Measurements from ENCODE around the gene WDR86. TPM values are rescaled to one million over a fixed set of nuclear protein-coding genes. Genes with fewer than 3 reads are reported as not detected.

The WDR86 gene
- polyA plus RNA-seq, 1 donor (not counting 4 experiments of a cell fraction or from before 2014, with no cell fraction given): not detected

DNA sequence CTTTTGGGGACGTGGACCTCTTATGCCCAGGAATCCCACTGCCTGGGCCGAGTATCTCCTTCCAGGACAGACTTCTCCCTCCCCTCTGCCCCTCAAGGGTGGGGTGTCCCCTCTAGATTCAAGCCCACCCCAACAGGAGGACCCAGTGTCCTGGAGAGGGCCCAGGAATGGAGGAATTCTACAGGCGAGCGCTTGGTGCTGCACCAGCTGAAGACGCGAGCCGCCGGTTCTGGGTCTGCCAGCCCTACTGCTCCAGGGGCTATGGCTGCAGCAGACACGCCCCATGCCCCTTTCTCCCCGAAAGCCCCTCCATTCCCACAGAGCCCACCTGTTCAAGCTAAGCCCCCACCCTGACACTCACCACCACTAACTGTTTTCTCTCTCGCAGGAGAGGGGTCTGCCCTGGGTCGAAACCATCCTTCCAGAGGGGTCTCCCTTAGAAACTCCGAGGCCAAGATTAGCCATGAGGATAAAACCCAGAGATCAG lies 21.5 kb upstream of the WDR86 start:
- dilution Hi-C loops (cut with MboI; ENCODE audit: extremely low pct_ligation_motif_present, low sequenced_read_pairs): no loop called here
- Histone ChIP-seq H3K9me1 (ENCODE audit: control insufficient read depth, extremely low read depth, insufficient read depth, low read length) (no peaks in the 10 kb centered on the region), H3K9me3 (ENCODE audit: control insufficient read depth, low read depth, low read length) (no peaks in the 10 kb centered on the region), H3K79me2 (ENCODE audit: control insufficient read depth, insufficient read depth, low read length) (no peaks in the 10 kb centered on the region), H3K36me3 (ENCODE audit: control insufficient read depth in 2 of 2, extremely low read depth in 1 of 2, insufficient read depth in 2 of 2, low read length in 2 of 2) (no peaks in the 10 kb centered on the region), H3K9ac (ENCODE audit: control insufficient read depth, extremely low read depth, insufficient read depth, low read length) (no peak overlapping the region), H4K20me1 (ENCODE audit: control insufficient read depth, extremely low read depth, insufficient read depth, low read length) (no peaks in the 10 kb centered on the region), H2AFZ (ENCODE audit: control insufficient read depth, low read length) (no peak overlapping the region), H3K4me3 (ENCODE audit: control insufficient read depth in 2 of 3, extremely low read depth in 1 of 3, insufficient read depth in 2 of 3, low read depth in 1 of 3, low read length in 3 of 3) (no peak overlapping the region), H3K27ac (ENCODE audit: control insufficient read depth, insufficient read depth, low read length) (no peak overlapping the region), H3K4me2 (ENCODE audit: control insufficient read depth, extremely low read depth, insufficient read depth, low read depth, low read length) (no peak overlapping the region), H3K4me1 (ENCODE audit: control insufficient read depth, extremely low read depth, insufficient read depth, low read length) (peaks cover 13% of the 10 kb centered on the region), H3K27me3 (ENCODE audit: control insufficient read depth, extremely low read depth, insufficient read depth, low read length) (peaks cover 5% of the 10 kb centered on the region)
- no peak for TF ChIP-seq EZH2 (IDR thresholded peaks at IDR 0.05; ENCODE audit: low read length)
- TF ChIP-seq, protein P1, sequence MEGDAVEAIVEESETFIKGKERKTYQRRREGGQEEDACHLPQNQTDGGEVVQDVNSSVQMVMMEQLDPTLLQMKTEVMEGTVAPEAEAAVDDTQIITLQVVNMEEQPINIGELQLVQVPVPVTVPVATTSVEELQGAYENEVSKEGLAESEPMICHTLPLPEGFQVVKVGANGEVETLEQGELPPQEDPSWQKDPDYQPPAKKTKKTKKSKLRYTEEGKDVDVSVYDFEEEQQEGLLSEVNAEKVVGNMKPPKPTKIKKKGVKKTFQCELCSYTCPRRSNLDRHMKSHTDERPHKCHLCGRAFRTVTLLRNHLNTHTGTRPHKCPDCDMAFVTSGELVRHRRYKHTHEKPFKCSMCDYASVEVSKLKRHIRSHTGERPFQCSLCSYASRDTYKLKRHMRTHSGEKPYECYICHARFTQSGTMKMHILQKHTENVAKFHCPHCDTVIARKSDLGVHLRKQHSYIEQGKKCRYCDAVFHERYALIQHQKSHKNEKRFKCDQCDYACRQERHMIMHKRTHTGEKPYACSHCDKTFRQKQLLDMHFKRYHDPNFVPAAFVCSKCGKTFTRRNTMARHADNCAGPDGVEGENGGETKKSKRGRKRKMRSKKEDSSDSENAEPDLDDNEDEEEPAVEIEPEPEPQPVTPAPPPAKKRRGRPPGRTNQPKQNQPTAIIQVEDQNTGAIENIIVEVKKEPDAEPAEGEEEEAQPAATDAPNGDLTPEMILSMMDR (optimal IDR thresholded peaks at IDR 0.05 in 1 of 3, IDR thresholded peaks at IDR 0.05 in 1 of 3, conservative IDR thresholded peaks at IDR 0.05 in 1 of 3; ENCODE audit: extremely low read depth in 1 of 3, insufficient read depth in 2 of 3, low read length in 3 of 3): no peak
- FAIRE-seq (no peak), DNase-seq (ENCODE audit: low read depth, low spot score) (no peak)

DNA sequence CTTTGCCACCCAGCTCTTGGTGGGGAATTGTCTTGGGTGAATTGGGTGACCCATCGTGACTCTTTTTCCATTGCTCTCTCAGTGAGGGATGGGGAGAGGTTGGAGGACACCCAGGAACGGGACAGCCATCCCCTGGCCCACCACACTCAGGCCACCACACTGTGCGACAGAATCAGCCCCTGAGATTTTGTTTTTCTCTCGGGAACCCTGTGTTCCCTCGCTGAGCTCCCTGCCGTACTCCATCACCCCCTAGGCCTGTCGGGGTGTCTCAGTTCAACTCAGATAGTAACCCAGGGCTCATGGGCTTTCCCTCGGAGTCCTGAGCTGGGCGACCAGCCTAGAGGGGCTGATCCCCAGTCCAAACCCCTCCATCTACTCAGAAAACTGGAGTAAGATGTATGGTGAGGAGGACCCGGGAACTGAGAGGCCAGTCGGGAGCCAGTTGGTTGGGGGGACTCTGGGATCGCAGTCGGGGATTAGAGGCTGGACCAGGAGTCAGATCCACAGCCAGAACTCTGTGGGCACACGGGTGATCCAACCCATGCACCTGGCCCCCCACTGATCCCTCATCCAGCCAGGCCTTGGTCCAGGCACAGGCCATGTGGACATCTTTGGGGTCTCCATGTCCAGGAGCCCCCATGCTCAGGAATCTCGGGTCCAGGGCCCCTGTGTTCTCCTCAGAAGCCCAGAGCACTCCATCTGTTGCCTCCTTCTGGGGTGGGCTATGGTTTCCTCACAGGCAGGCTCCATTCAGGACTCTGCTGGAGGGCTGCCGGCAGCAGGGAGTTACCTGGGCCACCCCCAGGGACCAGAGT lies 20.8 kb upstream of the WDR86 start:
- no peak overlapping the region for H3K4me3 ChIP-seq (ENCODE audit: control insufficient read depth in 2 of 3, extremely low read depth in 1 of 3, insufficient read depth in 2 of 3, low read depth in 1 of 3, low read length in 3 of 3)
- H2AFZ ChIP-seq (ENCODE audit: control insufficient read depth, low read length): no peak overlapping the region
- no peak overlapping the region for H3K9ac ChIP-seq (ENCODE audit: control insufficient read depth, extremely low read depth, insufficient read depth, low read length)
- H3K9me1 ChIP-seq (ENCODE audit: control insufficient read depth, extremely low read depth, insufficient read depth, low read length): no peaks in the 10 kb centered on the region
- peaks cover 5% of the 10 kb centered on the region for H3K27me3 ChIP-seq (ENCODE audit: control insufficient read depth, extremely low read depth, insufficient read depth, low read length)
- dilution Hi-C loops (cut with MboI; ENCODE audit: extremely low pct_ligation_motif_present, low sequenced_read_pairs): no loop called here
- H3K9me3 ChIP-seq (ENCODE audit: control insufficient read depth, low read depth, low read length): no peaks in the 10 kb centered on the region
- TF ChIP-seq EZH2 (IDR thresholded peaks at IDR 0.05; ENCODE audit: low read length): no peak
- TF ChIP-seq, protein P1 (optimal IDR thresholded peaks at IDR 0.05 in 1 of 3, IDR thresholded peaks at IDR 0.05 in 1 of 3, conservative IDR thresholded peaks at IDR 0.05 in 1 of 3; ENCODE audit: extremely low read depth in 1 of 3, insufficient read depth in 2 of 3, low read length in 3 of 3): no peak
- no peaks in the 10 kb centered on the region for H3K79me2 ChIP-seq (ENCODE audit: control insufficient read depth, insufficient read depth, low read length)
- no peaks in the 10 kb centered on the region for H3K36me3 ChIP-seq (ENCODE audit: control insufficient read depth in 2 of 2, extremely low read depth in 1 of 2, insufficient read depth in 2 of 2, low read length in 2 of 2)
- FAIRE-seq: no peak
- peaks cover 13% of the 10 kb centered on the region for H3K4me1 ChIP-seq (ENCODE audit: control insufficient read depth, extremely low read depth, insufficient read depth, low read length)
- DNase-seq (ENCODE audit: low read depth, low spot score): no peak
- no peak overlapping the region for H3K27ac ChIP-seq (ENCODE audit: control insufficient read depth, insufficient read depth, low read length)
- no peaks in the 10 kb centered on the region for H4K20me1 ChIP-seq (ENCODE audit: control insufficient read depth, extremely low read depth, insufficient read depth, low read length)
- H3K4me2 ChIP-seq (ENCODE audit: control insufficient read depth, extremely low read depth, insufficient read depth, low read depth, low read length): no peak overlapping the region
